Body of pancreas (tissue), 4 donors: ENCODE results near the gene SRGAP1. TPM values are rescaled to one million over a fixed set of nuclear protein-coding genes. Genes with fewer than 3 reads are reported as not detected.

Source experiments
- ATAC-seq: fragments of 150-250 bp; one replicate; pipeline ENCODE4 v1.9.1; 2016
- DNase-seq, 4 donors: peaks; one replicate each; pipeline ENCODE4 v3.0.0-alpha.2; 2019
- H3K27ac ChIP-seq, 4 donors: fragments of 200-600 bp; sonication (generic); 1 replicate in 3 of 4; 2 replicates in 1 of 4; pipeline versions ENCODE4 v1.5.1 to v1.6.1; 2016 to 2019; ENCODE audit warnings: mild to moderate bottlenecking in 1 of 4, mixed read lengths in 1 of 4, moderate library complexity in 1 of 4
- H3K27me3 ChIP-seq, 2 donors: fragments of 200-600 bp; sonication (generic); one replicate each; pipeline ENCODE4 v1.6.0; 2016; ENCODE audit warnings: mild to moderate bottlenecking in 1 of 2
- H3K36me3 ChIP-seq, 2 donors: fragments of 200-600 bp; sonication (generic); replicated peaks in 1 of 2; 2 replicates each; pipeline ENCODE4 v1.5.1; 2016; ENCODE audit warnings: low read depth in 2 of 2; ENCODE audit not compliant: insufficient read depth in 1 of 2
- H3K4me1 ChIP-seq: fragments of 200-600 bp; sonication (generic); one replicate; pipeline ENCODE4 v1.6.0; 2016
- H3K4me3 ChIP-seq, 2 donors: fragments of 200-600 bp; sonication (generic); 1 replicate in 1 of 2; 2 replicates in 1 of 2; pipeline ENCODE4 v1.5.1; 2016 to 2019
- H3K9me3 ChIP-seq, 3 donors: fragments of 200-600 bp; sonication (generic); 1 replicate in 2 of 3; 2 replicates in 1 of 3; pipeline ENCODE4 v1.5.1; 2016
- POLR2A ChIP-seq, 3 donors: fragments of 450-650 bp; IDR thresholded peaks; one replicate each; pipeline ENCODE4 v1.6.1; 2016; ENCODE audit warnings: antibody characterized with exemption in 3 of 3, mild to moderate bottlenecking in 2 of 3
- WGBS, 2 donors: methylation state at CpG; one replicate each; pipeline ENCODE4 v1.1.5; 2017; 5-methylcytosine and 5-hydroxymethylcytosine counted together
- intact Hi-C: fragments of 100-400 bp; cut with DNase I; formaldehyde crosslinking; loops from one replicate; pipeline ENCODE4 v1.15.1; 2023
- total RNA-seq, 2 donors: library from RNA; depleted of rRNA; stranded (reverse); fragments of >200 nt; gene quantifications; one replicate each; pipeline ENCODE4 v1.1.0, GENCODE V29; 2016
- TF ChIP-seq, protein P1 (sequence below), 7 experiments: fragments of 450-650 bp in 4 of 7; fragments of 200-600 bp in 3 of 7; sonication (generic) in 3 of 7; IDR thresholded peaks; one replicate each; pipeline ENCODE4 v1.5.1; 2016 to 2019; ENCODE audit warnings: antibody characterized with exemption in 7 of 7

SRGAP1 gene
- total RNA-seq, 2 donors from 2014 or later, result 8.8 to 14.8 TPM

DNA sequence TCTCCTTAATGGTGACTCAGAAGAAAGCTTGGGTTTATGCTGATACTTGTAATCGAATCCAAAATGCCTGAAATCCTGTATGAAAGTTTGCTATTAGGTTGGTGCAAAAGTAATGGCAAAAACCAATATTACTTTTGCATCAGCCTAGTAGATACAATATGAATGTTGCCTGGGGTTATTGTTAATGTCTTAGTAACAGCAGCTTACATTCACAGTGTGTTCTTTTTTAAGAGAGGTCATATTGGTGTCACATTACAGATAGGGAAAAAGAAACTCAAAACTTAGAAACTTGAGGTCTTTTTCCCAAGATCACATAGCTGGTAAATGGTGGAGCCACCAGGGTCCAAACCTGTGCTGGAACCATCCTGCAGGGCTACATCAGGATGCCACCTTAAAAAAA lies 25.2 kb downstream of the SRGAP1 start:
- DNase-seq (no peak), ATAC-seq (no peak)
- WGBS, 2 donors, result 92 to 96% methylated on average over 1 of the region's 1 CpG
- TF ChIP-seq, protein P1, sequence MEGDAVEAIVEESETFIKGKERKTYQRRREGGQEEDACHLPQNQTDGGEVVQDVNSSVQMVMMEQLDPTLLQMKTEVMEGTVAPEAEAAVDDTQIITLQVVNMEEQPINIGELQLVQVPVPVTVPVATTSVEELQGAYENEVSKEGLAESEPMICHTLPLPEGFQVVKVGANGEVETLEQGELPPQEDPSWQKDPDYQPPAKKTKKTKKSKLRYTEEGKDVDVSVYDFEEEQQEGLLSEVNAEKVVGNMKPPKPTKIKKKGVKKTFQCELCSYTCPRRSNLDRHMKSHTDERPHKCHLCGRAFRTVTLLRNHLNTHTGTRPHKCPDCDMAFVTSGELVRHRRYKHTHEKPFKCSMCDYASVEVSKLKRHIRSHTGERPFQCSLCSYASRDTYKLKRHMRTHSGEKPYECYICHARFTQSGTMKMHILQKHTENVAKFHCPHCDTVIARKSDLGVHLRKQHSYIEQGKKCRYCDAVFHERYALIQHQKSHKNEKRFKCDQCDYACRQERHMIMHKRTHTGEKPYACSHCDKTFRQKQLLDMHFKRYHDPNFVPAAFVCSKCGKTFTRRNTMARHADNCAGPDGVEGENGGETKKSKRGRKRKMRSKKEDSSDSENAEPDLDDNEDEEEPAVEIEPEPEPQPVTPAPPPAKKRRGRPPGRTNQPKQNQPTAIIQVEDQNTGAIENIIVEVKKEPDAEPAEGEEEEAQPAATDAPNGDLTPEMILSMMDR (IDR thresholded peaks at IDR 0.05), result no peak
- no peak for TF ChIP-seq POLR2A (IDR thresholded peaks at IDR 0.05)
- Histone ChIP-seq H3K4me1 (peaks cover 14% of the 10 kb centered on the region), H3K9me3 (no peaks in the 10 kb centered on the region), H3K36me3 (no peaks in the 10 kb centered on the region), H3K27ac (no peak overlapping the region), H3K4me3 (no peak overlapping the region), H3K27me3 (no peaks in the 10 kb centered on the region)
- intact Hi-C loops, result no loop called here

- Histone ChIP-seq H3K9me3 (no peaks in the 10 kb centered on the region), H3K4me1 (peaks cover 16% of the 10 kb centered on the region), H3K4me3 (no peak overlapping the region), H3K36me3 (no peaks in the 10 kb centered on the region), H3K27ac (no peak overlapping the region), H3K27me3 (no peaks in the 10 kb centered on the region)
- no peak for TF ChIP-seq POLR2A (IDR thresholded peaks at IDR 0.05)
- TF ChIP-seq, protein P1 (IDR thresholded peaks at IDR 0.05), result no peak
- ATAC-seq, result no peak
- DNase-seq, result no peak
- intact Hi-C loops, result no loop called here
- WGBS, 2 donors, result 92 to 93% methylated on average over 4 of the region's 4 CpGs
These were observed 26.3 kb downstream of the SRGAP1 start for GRCh38 chr12:63870838-63871237.

DNA sequence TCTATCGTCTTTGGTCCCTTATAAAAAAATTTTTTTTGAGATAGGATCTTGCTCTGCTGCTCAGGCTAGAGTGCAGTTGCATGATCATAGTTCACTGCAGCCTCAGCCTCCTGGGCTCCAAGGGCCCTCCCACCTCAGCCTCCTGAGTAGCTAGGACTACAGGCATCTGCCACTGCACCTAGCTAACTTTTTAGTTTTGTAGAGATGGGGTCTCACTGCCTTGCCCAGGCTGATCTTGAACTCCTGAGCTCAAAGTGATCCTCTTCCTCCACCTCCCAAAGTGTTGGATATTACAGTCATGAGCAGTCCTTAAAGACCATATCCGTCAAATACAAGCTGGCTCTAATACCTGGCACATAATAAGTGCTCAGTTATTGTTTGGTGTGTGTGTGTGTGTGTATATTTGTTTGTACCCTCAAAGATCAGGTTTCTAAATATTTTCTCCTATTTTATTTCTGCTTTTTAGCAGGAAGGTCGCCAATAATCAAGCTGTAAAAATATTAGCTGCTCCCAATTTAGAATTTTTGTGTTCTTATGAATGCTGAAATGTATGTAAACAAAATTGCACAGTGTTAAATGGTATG lies 30.5 kb downstream of the SRGAP1 start:
- no peaks in the 10 kb centered on the region for H3K36me3 ChIP-seq
- 75 to 82% methylated on average over 3 of the region's 3 CpGs for WGBS, 2 donors
- no peaks in the 10 kb centered on the region for H3K27me3 ChIP-seq
- DNase-seq (no peak), ATAC-seq (no peak)
- H3K4me1 ChIP-seq, result peaks cover 16% of the 10 kb centered on the region
- H3K27ac ChIP-seq, result no peak overlapping the region
- no peaks in the 10 kb centered on the region for H3K9me3 ChIP-seq
- TF ChIP-seq POLR2A (IDR thresholded peaks at IDR 0.05), result no peak
- TF ChIP-seq, protein P1 (IDR thresholded peaks at IDR 0.05), result no peak
- H3K4me3 ChIP-seq, result no peak overlapping the region
- intact Hi-C loops, result no loop called here

DNA sequence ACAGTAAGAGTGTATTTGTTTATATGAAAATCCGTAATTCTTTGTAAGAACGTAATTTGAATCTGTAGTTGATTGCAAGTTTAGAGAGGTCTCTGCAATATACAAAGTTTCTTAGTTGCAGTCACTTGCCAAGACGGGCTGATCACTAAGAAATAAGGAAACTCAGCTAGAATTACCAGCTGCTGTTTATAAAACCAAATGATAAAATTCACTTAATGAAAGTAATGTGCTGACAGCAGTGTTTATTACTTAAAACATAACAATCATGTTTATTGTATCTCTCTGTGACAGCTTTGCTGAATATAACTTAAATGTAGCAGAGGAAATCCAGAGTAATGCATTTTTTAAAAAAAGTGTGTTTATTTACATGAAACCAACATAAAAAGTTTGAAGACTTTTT lies 31.2 kb downstream of the SRGAP1 start:
- Histone ChIP-seq H3K4me3 (no peak overlapping the region), H3K36me3 (no peaks in the 10 kb centered on the region), H3K4me1 (peaks cover 16% of the 10 kb centered on the region), H3K27ac (no peak overlapping the region), H3K9me3 (no peaks in the 10 kb centered on the region), H3K27me3 (no peaks in the 10 kb centered on the region)
- ATAC-seq, result no peak
- intact Hi-C loops, result no loop called here
- TF ChIP-seq POLR2A (IDR thresholded peaks at IDR 0.05), result no peak
- TF ChIP-seq, protein P1 (IDR thresholded peaks at IDR 0.05), result no peak
- DNase-seq, result no peak
- WGBS, 2 donors, result 54 to 58% methylated on average over 3 of the region's 3 CpGs

GRCh38 chr12:63876980-63877379 lies 32.5 kb downstream of the SRGAP1 start:
- DNase-seq, result no peak
- WGBS, 2 donors, result 75 to 83% methylated on average over 4 of the region's 4 CpGs

More at GRCh38 chr12:63876980-63877379, 32.5 kb downstream of the SRGAP1 start:
- no peak for ATAC-seq
- H3K9me3 ChIP-seq, result no peaks in the 10 kb centered on the region
- no peak overlapping the region for H3K4me3 ChIP-seq
- no peaks in the 10 kb centered on the region for H3K36me3 ChIP-seq
- H3K27ac ChIP-seq, result no peak overlapping the region
- H3K27me3 ChIP-seq, result no peaks in the 10 kb centered on the region
- H3K4me1 ChIP-seq, result peaks cover 16% of the 10 kb centered on the region
- intact Hi-C loops, result no loop called here
- no peak for TF ChIP-seq POLR2A (IDR thresholded peaks at IDR 0.05)
- TF ChIP-seq, protein P1 (IDR thresholded peaks at IDR 0.05), result no peak
